Pancreas (tissue), 10 donors: ENCODE data around the gene CIB4. TPM values are rescaled to one million over a fixed set of nuclear protein-coding genes. Genes with fewer than 3 reads are reported as not detected.

ENCODE experiments used
- ATAC-seq, 4 donors: fragments of 200-7000 bp; cut with Tn5 transposase; one replicate each; pipeline versions ENCODE4 v1.8.0 to v1.9.1; 2020; ENCODE audit warnings: mild to moderate bottlenecking in 4 of 4, moderate library complexity in 4 of 4
- DNase-seq, 6 donors: peaks; one replicate each; pipeline ENCODE4 v3.0.0-alpha.2; 2020
- FAIRE-seq: peaks from 2 replicates; lab custom pipeline; 2012; peaks lifted over from hg19 to GRCh38; lab: Jason Lieb, UNC
- H3K27ac ChIP-seq, 4 donors: fragments of 200-600 bp; sonication (generic); 1 replicate in 3 of 4; 2 replicates in 1 of 4; pipeline versions ENCODE4 v1.5.0 to v1.8.0; 2020
- H3K27me3 ChIP-seq, 4 donors: fragments of 200-600 bp; one replicate each; pipeline ENCODE4 v1.8.0; 2021
- H3K36me3 ChIP-seq, 3 donors: fragments of 200-600 bp; sonication (generic) in 1 of 3; one replicate each; pipeline versions ENCODE4 v1.5.0 to v1.8.0; 2020 to 2021
- H3K4me1 ChIP-seq, 3 donors: fragments of 200-600 bp; one replicate each; pipeline ENCODE4 v1.8.0; 2021
- H3K4me3 ChIP-seq, 4 donors: fragments of 200-600 bp; sonication (generic) in 2 of 4; one replicate each; pipeline versions ENCODE4 v1.5.0 to v1.8.0; 2020 to 2021
- H3K9me3 ChIP-seq, 4 donors: fragments of 200-600 bp; one replicate each; pipeline ENCODE4 v1.8.0; 2021
- WGBS, 2 donors: extraction: QIAGEN DNeasy Blood & Tissue Kit; methylation state at CpG; one replicate each; pipeline ENCODE4 v1.1.7; 2013; 5-methylcytosine and 5-hydroxymethylcytosine counted together
- intact Hi-C, 3 donors: fragments of 100-400 bp; cut with DNase I; formaldehyde crosslinking; loops; one replicate each; pipeline versions ENCODE4 v1.11.1 to v1.14.2; 2022
- polyA plus RNA-seq, 2 donors: library from polyadenylated mRNA; stranded (reverse); fragments of 200-250 nt; gene quantifications; one replicate each; pipeline ENCODE4 v1.2.3, GENCODE V29; 2013
- total RNA-seq, 6 donors: library from RNA; stranded (reverse); fragmentation: NEBNext Ultra II Directional in 4 of 6; extraction: Animal tissue kit (Norgen Biotek cat#: 25700) in 4 of 6; gene quantifications; one replicate each; pipeline versions ENCODE4 v1.2.1 to v1.2.4, GENCODE V29; 2021 to 2023
- TF ChIP-seq, protein P1 (sequence below), 4 donors: fragments of 200-600 bp; sonication (generic) in 3 of 4; IDR thresholded peaks; one replicate each; pipeline versions ENCODE4 v1.5.0 to v1.8.0; 2021; ENCODE audit warnings: antibody characterized with exemption in 4 of 4
- donor health status: healthy with polysubstance abuse.
- donor health status: DM: no; HTN: no; CAD: no; lungs with moderate emphysema.
- donor health status: DM: no; HTN: no; CAD: no.
- donor health status: control.
- donor health status: control.
- donor health status: Bipolar disorder and iron deficiency.
- donor health status: DM: yes; HTN: yes; CAD: no.
- donor health status: DM: no; HTN: no; CAD: no.
- donor health status: DM: no; HTN: no; CAD: no.
- donor health status: DM: yes; HTN: yes; CAD: no.

Gene CIB4
- total and polyA plus RNA-seq, 8 donors, result 0.19 to 0.62 (median 0.31) TPM; not detected in 3

DNA sequence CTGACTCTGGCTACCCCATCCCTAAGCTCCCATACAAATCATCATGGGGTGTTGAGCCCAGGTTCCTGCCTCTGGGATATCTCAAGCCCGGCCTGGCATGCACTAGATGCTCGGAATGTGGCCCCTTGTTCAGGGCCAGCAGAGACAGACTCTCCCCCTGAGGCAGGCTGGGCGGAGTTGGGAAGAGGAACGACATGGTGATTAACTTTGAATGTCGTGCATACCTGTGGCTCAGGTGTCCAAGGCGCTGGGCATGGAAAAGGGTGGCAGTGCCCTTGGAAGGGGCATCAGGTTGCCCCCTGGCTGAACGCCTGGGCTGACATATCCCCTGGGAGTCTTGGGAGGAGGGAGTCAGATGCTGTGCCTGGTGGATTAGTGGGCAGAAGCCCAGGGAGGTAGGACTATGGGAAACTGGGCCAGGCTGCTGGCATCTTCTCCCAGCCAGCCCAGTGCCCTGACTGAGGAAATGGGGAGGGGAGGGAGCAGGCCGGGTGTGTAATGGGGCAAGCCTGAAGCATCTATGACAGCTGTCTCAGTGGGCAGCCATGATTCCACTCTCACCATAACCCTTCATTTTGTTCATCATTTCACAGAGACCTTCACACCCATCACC, 105.4 kb downstream of the CIB4 start:
- no peaks in the 10 kb centered on the region for H3K27me3 ChIP-seq
- FAIRE-seq, result no peak
- no peaks in the 10 kb centered on the region for H3K36me3 ChIP-seq
- ATAC-seq, result no peak
- H3K9me3 ChIP-seq, result no peaks in the 10 kb centered on the region
- DNase-seq, result no peak
- intact Hi-C loops, result no loop called here
- no peak overlapping the region for H3K27ac ChIP-seq
- H3K4me3 ChIP-seq, result no peak overlapping the region
- WGBS, 2 donors, result 73 to 76% methylated on average over 8 of the region's 8 CpGs
- TF ChIP-seq, protein P1, sequence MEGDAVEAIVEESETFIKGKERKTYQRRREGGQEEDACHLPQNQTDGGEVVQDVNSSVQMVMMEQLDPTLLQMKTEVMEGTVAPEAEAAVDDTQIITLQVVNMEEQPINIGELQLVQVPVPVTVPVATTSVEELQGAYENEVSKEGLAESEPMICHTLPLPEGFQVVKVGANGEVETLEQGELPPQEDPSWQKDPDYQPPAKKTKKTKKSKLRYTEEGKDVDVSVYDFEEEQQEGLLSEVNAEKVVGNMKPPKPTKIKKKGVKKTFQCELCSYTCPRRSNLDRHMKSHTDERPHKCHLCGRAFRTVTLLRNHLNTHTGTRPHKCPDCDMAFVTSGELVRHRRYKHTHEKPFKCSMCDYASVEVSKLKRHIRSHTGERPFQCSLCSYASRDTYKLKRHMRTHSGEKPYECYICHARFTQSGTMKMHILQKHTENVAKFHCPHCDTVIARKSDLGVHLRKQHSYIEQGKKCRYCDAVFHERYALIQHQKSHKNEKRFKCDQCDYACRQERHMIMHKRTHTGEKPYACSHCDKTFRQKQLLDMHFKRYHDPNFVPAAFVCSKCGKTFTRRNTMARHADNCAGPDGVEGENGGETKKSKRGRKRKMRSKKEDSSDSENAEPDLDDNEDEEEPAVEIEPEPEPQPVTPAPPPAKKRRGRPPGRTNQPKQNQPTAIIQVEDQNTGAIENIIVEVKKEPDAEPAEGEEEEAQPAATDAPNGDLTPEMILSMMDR (IDR thresholded peaks at IDR 0.05), result no peak
- H3K4me1 ChIP-seq, result no peaks in the 10 kb centered on the region

DNA sequence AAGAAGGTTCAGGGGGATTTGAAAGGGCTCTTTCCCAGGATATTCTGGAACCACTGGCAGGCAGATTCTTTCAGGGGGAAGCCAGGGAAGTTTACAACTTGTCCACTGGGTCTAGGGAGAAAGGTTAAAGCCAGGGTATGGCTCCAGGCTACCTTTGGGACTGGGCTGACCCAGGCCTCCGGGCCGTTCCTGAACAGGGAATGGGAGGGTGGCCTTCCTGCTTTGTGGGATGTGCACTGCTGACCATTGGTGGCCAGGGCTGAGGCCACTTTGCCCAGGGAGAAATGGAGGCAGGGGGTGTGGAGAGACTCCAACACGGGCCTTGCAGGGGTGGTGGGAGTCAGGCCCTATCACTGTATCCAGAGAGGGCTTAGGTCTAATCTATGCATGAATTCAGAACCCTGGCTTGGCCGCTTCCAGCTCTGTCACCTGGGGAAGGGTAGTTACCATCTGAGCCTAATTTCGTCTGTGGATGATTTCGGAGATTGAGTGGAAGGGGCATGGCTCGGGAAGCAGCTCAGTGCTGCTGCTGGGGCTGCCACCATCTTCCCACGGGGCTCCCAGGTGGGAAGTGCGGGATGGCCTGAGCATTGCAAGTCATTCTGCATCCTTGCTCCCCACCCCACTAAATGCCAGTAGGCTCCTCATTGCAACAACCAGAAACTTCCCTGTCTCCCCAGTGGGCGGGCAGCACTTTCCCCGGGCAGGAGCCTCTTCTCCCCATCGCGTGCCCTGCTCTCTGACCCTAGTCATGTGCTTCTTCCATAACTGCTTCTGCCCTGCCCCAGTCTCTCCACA, 106.1 kb downstream of the CIB4 start:
- intact Hi-C loops, result no loop called here
- ATAC-seq, result no peak

DNA sequence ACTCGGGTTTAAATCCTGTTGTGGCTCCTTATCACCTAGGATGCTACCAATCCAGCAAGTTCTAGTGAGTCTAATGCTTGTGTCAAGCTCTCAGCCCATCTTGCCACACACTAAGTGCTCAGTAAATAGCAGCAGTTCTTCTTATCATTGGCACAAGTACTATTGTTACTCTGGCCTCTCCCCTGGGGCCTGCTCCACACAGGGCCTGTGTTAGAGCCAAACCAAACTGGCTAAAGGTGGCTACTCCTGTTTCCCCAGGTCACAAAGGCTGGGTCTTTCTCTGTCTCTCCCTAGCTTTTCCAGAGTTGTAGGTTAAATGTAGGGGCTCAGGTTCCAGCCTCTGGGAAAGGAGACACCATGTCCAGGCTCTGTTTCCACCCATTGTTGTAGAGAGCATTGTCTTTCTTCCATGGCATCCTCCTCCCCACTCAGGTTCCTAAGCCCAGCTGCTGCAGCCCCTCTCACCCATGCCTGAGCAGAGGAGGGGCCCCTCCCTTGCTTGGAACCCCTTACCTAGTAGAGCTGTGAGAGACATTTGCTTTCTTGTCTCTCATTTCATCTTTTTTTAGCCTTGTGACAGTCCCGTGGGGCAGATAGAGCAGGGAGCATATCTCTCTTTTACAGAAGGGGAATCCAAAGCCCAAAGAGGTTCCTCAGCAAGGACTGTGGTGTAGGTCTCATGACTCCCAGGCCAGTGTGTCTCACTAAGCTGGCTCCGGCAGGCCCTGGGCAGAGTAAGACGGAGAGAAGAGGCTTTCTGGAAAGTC, 106.9 kb downstream of the CIB4 start:
- TF ChIP-seq, protein P1 (IDR thresholded peaks at IDR 0.05), result no peak
- no peak for DNase-seq

More for the DNA sequence above, 106.1 kb downstream of the CIB4 start:
- Histone ChIP-seq H3K4me3 (no peak overlapping the region), H3K4me1 (no peaks in the 10 kb centered on the region), H3K27ac (no peak overlapping the region), H3K36me3 (no peaks in the 10 kb centered on the region), H3K9me3 (no peaks in the 10 kb centered on the region), H3K27me3 (no peaks in the 10 kb centered on the region)
- TF ChIP-seq, protein P1 (IDR thresholded peaks at IDR 0.05), result no peak
- DNase-seq (peak in 1 of 6 donors; percentile 4), FAIRE-seq (no peak)
- WGBS, 2 donors, result 84 to 89% methylated on average over 13 of the region's 13 CpGs

DNA sequence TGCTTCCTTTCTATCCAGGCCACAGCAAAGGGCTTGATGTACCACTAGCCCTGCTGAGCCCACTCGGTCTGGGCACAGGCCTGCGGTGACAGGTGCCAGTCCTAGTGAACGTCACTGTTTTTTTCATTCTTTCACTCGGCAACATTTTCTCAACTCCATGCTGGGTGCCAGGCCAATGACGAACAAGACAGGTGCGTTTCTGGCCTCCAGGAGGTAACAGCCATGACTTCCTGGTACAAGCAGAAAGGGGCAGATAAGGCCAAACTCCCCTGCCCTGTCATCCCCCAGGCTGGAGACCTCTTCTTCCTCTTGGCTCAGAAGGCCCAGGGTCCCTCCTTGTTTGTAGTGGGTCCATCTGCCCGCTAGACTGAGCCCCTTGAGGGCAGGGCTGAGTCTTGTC, 107.5 kb downstream of the CIB4 start:
- Histone ChIP-seq H3K9me3 (no peaks in the 10 kb centered on the region), H3K4me3 (no peak overlapping the region), H3K27ac (no peak overlapping the region), H3K4me1 (no peaks in the 10 kb centered on the region), H3K27me3 (no peaks in the 10 kb centered on the region), H3K36me3 (no peaks in the 10 kb centered on the region)
- intact Hi-C loops, result no loop called here
- TF ChIP-seq, protein P1 (IDR thresholded peaks at IDR 0.05), result no peak
- DNase-seq, result no peak
- ATAC-seq, result no peak
- FAIRE-seq, result no peak
- 76 to 79% methylated on average over 7 of the region's 7 CpGs for WGBS, 2 donors

More for the DNA sequence above, 106.9 kb downstream of the CIB4 start:
- Histone ChIP-seq H3K4me1 (no peaks in the 10 kb centered on the region), H3K36me3 (no peaks in the 10 kb centered on the region), H3K27ac (no peak overlapping the region), H3K9me3 (no peaks in the 10 kb centered on the region), H3K27me3 (no peaks in the 10 kb centered on the region), H3K4me3 (no peak overlapping the region)
- FAIRE-seq (no peak), ATAC-seq (no peak)
- 81 to 88% methylated on average over 4 of the region's 4 CpGs for WGBS, 2 donors
- intact Hi-C loops, result no loop called here
